GM12875 (cell line): ENCODE data around the gene CNGB1.

Experiments used
- H3K4me3 ChIP-seq: one replicate; pipeline ENCODE4 v1.5.1; 2011; ENCODE audit warnings: low read depth, low read length, control low read depth
- CTCF ChIP-seq: IDR thresholded peaks from 2 replicates; pipeline ENCODE4 v1.5.1; 2011; ENCODE audit warnings: low read depth, mild to moderate bottlenecking, control low read depth, inconsistent platforms, low read length, moderate library complexity, borderline replicate concordance; ENCODE audit not compliant: insufficient read depth

Gene CNGB1

GRCh38 chr16:57906382-57907316, 64.3 kb downstream of the CNGB1 start:
- peak; percentile 42; the same call in 1 of the 2 replicates for TF ChIP-seq CTCF
- H3K4me3 ChIP-seq = no peak overlapping the region

- no peak for TF ChIP-seq CTCF
- no peak overlapping the region for H3K4me3 ChIP-seq
Measured at GRCh38 chr16:57904101-57904500, 66.8 kb downstream of the CNGB1 start.

GRCh38 chr16:57903656-57904055, 67.3 kb downstream of the CNGB1 start:
- H3K4me3 ChIP-seq = no peak overlapping the region
- no peak for TF ChIP-seq CTCF

GRCh38 chr16:57901480-57902069, 69.4 kb downstream of the CNGB1 start:
- TF ChIP-seq CTCF = no peak
- H3K4me3 ChIP-seq = no peak overlapping the region

- no peak for TF ChIP-seq CTCF
- H3K4me3 ChIP-seq = no peak overlapping the region
Measured at GRCh38 chr16:57900796-57901479, 70.0 kb downstream of the CNGB1 start.

GRCh38 chr16:57899771-57900661, 70.9 kb downstream of the CNGB1 start:
- peak; percentile 82 for TF ChIP-seq CTCF

More at GRCh38 chr16:57899771-57900661, 70.9 kb downstream of the CNGB1 start:
- H3K4me3 ChIP-seq = no peak overlapping the region
